ENCODE results near the gene YWHAE.
"Not testable (repeated sequence)": the region's sequence is repeated elsewhere in the genome, so short reads cannot be mapped to it uniquely, and the experiment has no call there.

YWHAE gene

DNA sequence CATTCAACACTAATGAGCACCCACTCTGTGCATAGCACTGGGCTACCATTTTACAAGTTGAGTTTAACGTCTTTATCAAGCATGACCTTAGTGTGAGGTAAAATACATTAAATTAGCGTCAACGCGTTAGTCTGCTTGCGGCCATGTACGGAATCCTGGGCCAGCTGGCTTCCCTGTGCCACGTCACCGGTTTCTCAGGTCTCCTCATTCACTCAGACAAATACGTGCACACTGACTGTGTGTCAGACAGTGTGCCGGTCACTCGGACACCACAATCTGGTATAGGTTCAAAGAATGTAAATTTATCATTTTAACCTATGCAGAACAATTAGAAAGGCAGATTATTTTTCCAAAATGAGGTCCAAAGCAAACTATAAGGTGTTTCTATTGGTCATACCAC lies 21.4 kb upstream of the YWHAE start:
- Histone ChIP-seq H3K4me3 (ENCODE audit: low read depth, low read length, poor library complexity, severe bottlenecking) (no peak overlapping the region), H4K20me1 (ENCODE audit: insufficient read depth, low read length) (no peaks in the 10 kb centered on the region), H3K9me3 (ENCODE audit: low read length) (no peaks in the 10 kb centered on the region), H3K4me2 (ENCODE audit: low read length) (no peak overlapping the region), H3K9me2 (ENCODE audit: low read depth, low read length) (no peaks in the 10 kb centered on the region), H3K79me2 (ENCODE audit: insufficient read depth, low read length) (no peaks in the 10 kb centered on the region), H3K27me3 (ENCODE audit: insufficient read depth, low read length) (no peaks in the 10 kb centered on the region), H2AFZ (ENCODE audit: low read length) (no peak overlapping the region), H3K36me3 (ENCODE audit: insufficient read depth, low read length) (peaks cover 46% of the 10 kb centered on the region), H3K9ac (ENCODE audit: low read length) (no peak overlapping the region), H3K4me1 (ENCODE audit: insufficient read depth, low read length, severe bottlenecking) (no peaks in the 10 kb centered on the region), H3K27ac (ENCODE audit: low read depth, low read length, poor library complexity, severe bottlenecking) (no peak overlapping the region), H3F3A (ENCODE audit: insufficient read depth, low read length) (peaks cover 5% of the 10 kb centered on the region; the same call in 1 of the 2 replicates)
- TF ChIP-seq, protein P1, sequence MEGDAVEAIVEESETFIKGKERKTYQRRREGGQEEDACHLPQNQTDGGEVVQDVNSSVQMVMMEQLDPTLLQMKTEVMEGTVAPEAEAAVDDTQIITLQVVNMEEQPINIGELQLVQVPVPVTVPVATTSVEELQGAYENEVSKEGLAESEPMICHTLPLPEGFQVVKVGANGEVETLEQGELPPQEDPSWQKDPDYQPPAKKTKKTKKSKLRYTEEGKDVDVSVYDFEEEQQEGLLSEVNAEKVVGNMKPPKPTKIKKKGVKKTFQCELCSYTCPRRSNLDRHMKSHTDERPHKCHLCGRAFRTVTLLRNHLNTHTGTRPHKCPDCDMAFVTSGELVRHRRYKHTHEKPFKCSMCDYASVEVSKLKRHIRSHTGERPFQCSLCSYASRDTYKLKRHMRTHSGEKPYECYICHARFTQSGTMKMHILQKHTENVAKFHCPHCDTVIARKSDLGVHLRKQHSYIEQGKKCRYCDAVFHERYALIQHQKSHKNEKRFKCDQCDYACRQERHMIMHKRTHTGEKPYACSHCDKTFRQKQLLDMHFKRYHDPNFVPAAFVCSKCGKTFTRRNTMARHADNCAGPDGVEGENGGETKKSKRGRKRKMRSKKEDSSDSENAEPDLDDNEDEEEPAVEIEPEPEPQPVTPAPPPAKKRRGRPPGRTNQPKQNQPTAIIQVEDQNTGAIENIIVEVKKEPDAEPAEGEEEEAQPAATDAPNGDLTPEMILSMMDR (IDR thresholded peaks at IDR 0.05; ENCODE audit: low read length) = no peak
- no peak for TF ChIP-seq EZH2 (IDR thresholded peaks at IDR 0.05; ENCODE audit: borderline replicate concordance, low read length)

DNA sequence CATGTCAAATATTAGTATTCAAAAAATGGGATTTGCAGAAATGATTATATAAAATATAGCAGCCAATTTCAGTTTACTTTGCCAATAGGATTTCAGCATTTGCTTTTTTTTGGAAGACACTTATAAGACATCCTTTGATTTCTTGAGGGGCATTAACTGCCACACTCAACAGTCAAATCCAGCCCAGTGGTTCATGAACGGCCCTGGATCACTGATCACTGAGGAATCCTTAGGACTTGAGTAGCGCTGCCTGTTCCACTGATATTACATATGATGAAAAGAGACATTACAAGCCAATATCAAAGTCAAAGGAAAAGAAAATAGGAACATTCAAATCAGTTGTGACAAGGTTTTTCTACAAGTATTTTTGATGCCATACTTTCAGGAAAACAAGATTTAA lies 21.0 kb upstream of the YWHAE start:
- Histone ChIP-seq H3K9me3 (ENCODE audit: low read length) (no peaks in the 10 kb centered on the region), H4K20me1 (ENCODE audit: insufficient read depth, low read length) (no peaks in the 10 kb centered on the region), H3K4me1 (ENCODE audit: insufficient read depth, low read length, severe bottlenecking) (no peaks in the 10 kb centered on the region), H3K9ac (ENCODE audit: low read length) (no peak overlapping the region), H3K27me3 (ENCODE audit: insufficient read depth, low read length) (no peaks in the 10 kb centered on the region), H3K36me3 (ENCODE audit: insufficient read depth, low read length) (peaks cover 41% of the 10 kb centered on the region), H3F3A (ENCODE audit: insufficient read depth, low read length) (peaks cover 5% of the 10 kb centered on the region; the same call in 1 of the 2 replicates), H3K9me2 (ENCODE audit: low read depth, low read length) (no peaks in the 10 kb centered on the region), H3K4me2 (ENCODE audit: low read length) (no peak overlapping the region), H2AFZ (ENCODE audit: low read length) (no peak overlapping the region), H3K27ac (ENCODE audit: low read depth, low read length, poor library complexity, severe bottlenecking) (no peak overlapping the region), H3K4me3 (ENCODE audit: low read depth, low read length, poor library complexity, severe bottlenecking) (no peak overlapping the region), H3K79me2 (ENCODE audit: insufficient read depth, low read length) (no peaks in the 10 kb centered on the region)
- no peak for TF ChIP-seq EZH2 (IDR thresholded peaks at IDR 0.05; ENCODE audit: borderline replicate concordance, low read length)
- TF ChIP-seq, protein P1 (IDR thresholded peaks at IDR 0.05; ENCODE audit: low read length) = no peak

DNA sequence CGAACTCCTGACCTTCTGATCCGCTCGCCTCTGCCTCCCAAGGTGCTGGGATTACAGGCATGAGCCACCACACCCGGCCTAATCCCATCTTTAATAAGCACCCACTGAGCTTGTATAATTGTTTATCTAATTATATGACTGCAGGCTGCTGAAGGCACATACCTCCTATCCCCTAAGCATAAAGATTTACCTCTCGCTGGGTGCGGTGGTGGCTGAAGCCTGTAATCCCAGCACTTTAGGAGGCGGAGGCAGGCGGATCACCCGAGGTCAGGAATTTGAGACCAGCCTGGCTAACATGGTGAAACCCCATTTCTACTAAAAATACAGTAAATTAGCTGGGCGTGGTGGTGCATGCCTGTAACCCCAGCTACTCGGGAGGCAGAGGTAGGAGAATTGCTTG lies 20.1 kb upstream of the YWHAE start:
- peaks cover 5% of the 10 kb centered on the region; the same call in 1 of the 2 replicates for H3F3A ChIP-seq (ENCODE audit: insufficient read depth, low read length)
- H3K9me3 ChIP-seq (ENCODE audit: low read length) = no peaks in the 10 kb centered on the region
- H3K36me3 ChIP-seq (ENCODE audit: insufficient read depth, low read length) = peaks cover 34% of the 10 kb centered on the region
- H3K79me2 ChIP-seq (ENCODE audit: insufficient read depth, low read length) = no peaks in the 10 kb centered on the region
- H3K4me1 ChIP-seq (ENCODE audit: insufficient read depth, low read length, severe bottlenecking) = no peaks in the 10 kb centered on the region
- no peaks in the 10 kb centered on the region for H3K27me3 ChIP-seq (ENCODE audit: insufficient read depth, low read length)
- no peaks in the 10 kb centered on the region for H4K20me1 ChIP-seq (ENCODE audit: insufficient read depth, low read length)
- H3K4me3 ChIP-seq (ENCODE audit: low read depth, low read length, poor library complexity, severe bottlenecking) = no peak overlapping the region
- TF ChIP-seq, protein P1 (IDR thresholded peaks at IDR 0.05; ENCODE audit: low read length) = no peak
- no peak for TF ChIP-seq EZH2 (IDR thresholded peaks at IDR 0.05; ENCODE audit: borderline replicate concordance, low read length)
- no peak overlapping the region for H3K27ac ChIP-seq (ENCODE audit: low read depth, low read length, poor library complexity, severe bottlenecking)
- H3K9me2 ChIP-seq (ENCODE audit: low read depth, low read length) = no peaks in the 10 kb centered on the region
- no peak overlapping the region for H3K4me2 ChIP-seq (ENCODE audit: low read length)
- H3K9ac ChIP-seq (ENCODE audit: low read length) = no peak overlapping the region
- H2AFZ ChIP-seq (ENCODE audit: low read length) = no peak overlapping the region

- H3K4me2 ChIP-seq (ENCODE audit: low read length); H2AFZ ChIP-seq (ENCODE audit: low read length); H4K20me1 ChIP-seq (ENCODE audit: insufficient read depth, low read length); H3K4me1 ChIP-seq (ENCODE audit: insufficient read depth, low read length, severe bottlenecking); H3K9ac ChIP-seq (ENCODE audit: low read length); H3K9me3 ChIP-seq (ENCODE audit: low read length); H3K27me3 ChIP-seq (ENCODE audit: insufficient read depth, low read length); H3F3A ChIP-seq (ENCODE audit: insufficient read depth, low read length); H3K9me2 ChIP-seq (ENCODE audit: low read depth, low read length); H3K27ac ChIP-seq (ENCODE audit: low read depth, low read length, poor library complexity, severe bottlenecking); H3K4me3 ChIP-seq (ENCODE audit: low read depth, low read length, poor library complexity, severe bottlenecking); H3K79me2 ChIP-seq (ENCODE audit: insufficient read depth, low read length): not testable (repeated sequence)
- H3K36me3 ChIP-seq (ENCODE audit: insufficient read depth, low read length) = peaks cover 31% of the 10 kb centered on the region
These were observed 18.5 kb upstream of the YWHAE start for GRCh38 chr17:1418476-1418875.

All from OCI-LY1 (cell line).